Measurements from ENCODE around the gene P2RY11.

P2RY11 gene

GRCh38 chr19:10089801-10090375 is 21.6 kb upstream of the P2RY11 start:
- TF ChIP-seq EP300 (IDR thresholded peaks at IDR 0.05; ENCODE audit: borderline replicate concordance) (no peak), TEAD4 (IDR thresholded peaks at IDR 0.05) (no peak), EGR1 (IDR thresholded peaks at IDR 0.05) (no peak), ZBTB7A (IDR thresholded peaks at IDR 0.05; ENCODE audit: low read depth) (no peak), NFIC (IDR thresholded peaks at IDR 0.05) (no peak), RAD21 (IDR thresholded peaks at IDR 0.05; ENCODE audit: low read depth) (no peak), FOXM1 (IDR thresholded peaks at IDR 0.05; ENCODE audit: borderline replicate concordance, low read depth) (no peak), TCF12 (IDR thresholded peaks at IDR 0.05; ENCODE audit: low read depth) (no peak), CEBPB (IDR thresholded peaks at IDR 0.05) (no peak)

- TF ChIP-seq CREB1 (IDR thresholded peaks at IDR 0.05; ENCODE audit: low read depth) (no peak), EGR1 (IDR thresholded peaks at IDR 0.05) (no peak), RAD21 (IDR thresholded peaks at IDR 0.05; ENCODE audit: low read depth) (no peak), TEAD4 (IDR thresholded peaks at IDR 0.05) (no peak), NFIC (IDR thresholded peaks at IDR 0.05) (no peak), EP300 (IDR thresholded peaks at IDR 0.05; ENCODE audit: borderline replicate concordance) (no peak), TAF1 (IDR thresholded peaks at IDR 0.05; ENCODE audit: low read depth) (no peak), CEBPB (IDR thresholded peaks at IDR 0.05) (no peak), YY1 (IDR thresholded peaks at IDR 0.05; ENCODE audit: low read depth) (no peak), ZBTB7A (IDR thresholded peaks at IDR 0.05; ENCODE audit: low read depth) (no peak), MAX (IDR thresholded peaks at IDR 0.05) (no peak), TCF12 (IDR thresholded peaks at IDR 0.05; ENCODE audit: low read depth) (no peak), REST (IDR thresholded peaks at IDR 0.05; ENCODE audit: low read depth) (no peak), FOXM1 (IDR thresholded peaks at IDR 0.05; ENCODE audit: borderline replicate concordance, low read depth) (no peak)
These were observed 20.2 kb upstream of the P2RY11 start for GRCh38 chr19:10091370-10091687.

- no peak for TF ChIP-seq CEBPB (IDR thresholded peaks at IDR 0.05)
- no peak for TF ChIP-seq NFIC (IDR thresholded peaks at IDR 0.05)
- no peak for TF ChIP-seq ZBTB7A (IDR thresholded peaks at IDR 0.05; ENCODE audit: low read depth)
- TF ChIP-seq RAD21 (IDR thresholded peaks at IDR 0.05; ENCODE audit: low read depth) = no peak
- no peak for TF ChIP-seq TEAD4 (IDR thresholded peaks at IDR 0.05)
- no peak for TF ChIP-seq FOXM1 (IDR thresholded peaks at IDR 0.05; ENCODE audit: borderline replicate concordance, low read depth)
- TF ChIP-seq CREB1 (IDR thresholded peaks at IDR 0.05; ENCODE audit: low read depth) = no peak
- no peak for TF ChIP-seq YY1 (IDR thresholded peaks at IDR 0.05; ENCODE audit: low read depth)
- no peak for TF ChIP-seq USF1 (IDR thresholded peaks at IDR 0.05)
- TF ChIP-seq MAX (IDR thresholded peaks at IDR 0.05) = no peak
- no peak for TF ChIP-seq EGR1 (IDR thresholded peaks at IDR 0.05)
- no peak for TF ChIP-seq EP300 (IDR thresholded peaks at IDR 0.05; ENCODE audit: borderline replicate concordance)
- TF ChIP-seq TCF12 (IDR thresholded peaks at IDR 0.05; ENCODE audit: low read depth) = no peak
- no peak for TF ChIP-seq REST (IDR thresholded peaks at IDR 0.05; ENCODE audit: low read depth)
- TF ChIP-seq TAF1 (IDR thresholded peaks at IDR 0.05; ENCODE audit: low read depth) = no peak
These were observed 19.4 kb upstream of the P2RY11 start for GRCh38 chr19:10091895-10092641.

- TF ChIP-seq YY1 (IDR thresholded peaks at IDR 0.05; ENCODE audit: low read depth) (no peak), EP300 (IDR thresholded peaks at IDR 0.05; ENCODE audit: borderline replicate concordance) (no peak), ZBTB7A (IDR thresholded peaks at IDR 0.05; ENCODE audit: low read depth) (no peak), RAD21 (IDR thresholded peaks at IDR 0.05; ENCODE audit: low read depth) (no peak), FOXM1 (IDR thresholded peaks at IDR 0.05; ENCODE audit: borderline replicate concordance, low read depth) (no peak), REST (IDR thresholded peaks at IDR 0.05; ENCODE audit: low read depth) (no peak), NFIC (IDR thresholded peaks at IDR 0.05) (no peak), CEBPB (IDR thresholded peaks at IDR 0.05) (no peak)
These were observed 18.7 kb upstream of the P2RY11 start for GRCh38 chr19:10092648-10093294.

Measured in Ishikawa (cell line).